ENCODE data around the gene RLN2.

DNA sequence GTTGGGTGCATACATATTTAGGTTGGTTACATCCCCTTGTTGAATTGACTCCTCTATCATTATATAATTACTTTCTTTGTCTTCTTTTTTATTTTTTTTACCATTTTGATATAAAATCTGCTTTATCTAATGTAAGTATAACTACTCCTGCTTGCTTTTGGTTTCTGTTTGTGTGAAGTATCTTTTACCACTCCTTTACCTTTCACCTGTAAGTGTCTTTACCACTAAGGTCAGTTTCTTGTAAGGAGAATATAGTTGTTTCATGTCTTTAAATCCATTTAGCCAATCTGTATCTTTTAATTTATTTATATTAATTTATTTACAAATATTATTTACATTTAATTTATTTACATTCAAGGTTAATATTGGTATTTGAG, 40.3 kb downstream of the RLN2 start:
- TF ChIP-seq RAD21 (IDR thresholded peaks at IDR 0.05; ENCODE audit: low read depth), result no peak
- TF ChIP-seq ELF1 (IDR thresholded peaks at IDR 0.05; ENCODE audit: borderline replicate concordance, low read depth), result no peak
- TF ChIP-seq POLR2AphosphoS5 (IDR thresholded peaks at IDR 0.05; ENCODE audit: low read depth, low read length), result no peak
- TF ChIP-seq, protein P1, sequence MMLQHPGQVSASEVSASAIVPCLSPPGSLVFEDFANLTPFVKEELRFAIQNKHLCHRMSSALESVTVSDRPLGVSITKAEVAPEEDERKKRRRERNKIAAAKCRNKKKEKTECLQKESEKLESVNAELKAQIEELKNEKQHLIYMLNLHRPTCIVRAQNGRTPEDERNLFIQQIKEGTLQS (IDR thresholded peaks at IDR 0.05), result no peak
- TF ChIP-seq, protein P2, sequence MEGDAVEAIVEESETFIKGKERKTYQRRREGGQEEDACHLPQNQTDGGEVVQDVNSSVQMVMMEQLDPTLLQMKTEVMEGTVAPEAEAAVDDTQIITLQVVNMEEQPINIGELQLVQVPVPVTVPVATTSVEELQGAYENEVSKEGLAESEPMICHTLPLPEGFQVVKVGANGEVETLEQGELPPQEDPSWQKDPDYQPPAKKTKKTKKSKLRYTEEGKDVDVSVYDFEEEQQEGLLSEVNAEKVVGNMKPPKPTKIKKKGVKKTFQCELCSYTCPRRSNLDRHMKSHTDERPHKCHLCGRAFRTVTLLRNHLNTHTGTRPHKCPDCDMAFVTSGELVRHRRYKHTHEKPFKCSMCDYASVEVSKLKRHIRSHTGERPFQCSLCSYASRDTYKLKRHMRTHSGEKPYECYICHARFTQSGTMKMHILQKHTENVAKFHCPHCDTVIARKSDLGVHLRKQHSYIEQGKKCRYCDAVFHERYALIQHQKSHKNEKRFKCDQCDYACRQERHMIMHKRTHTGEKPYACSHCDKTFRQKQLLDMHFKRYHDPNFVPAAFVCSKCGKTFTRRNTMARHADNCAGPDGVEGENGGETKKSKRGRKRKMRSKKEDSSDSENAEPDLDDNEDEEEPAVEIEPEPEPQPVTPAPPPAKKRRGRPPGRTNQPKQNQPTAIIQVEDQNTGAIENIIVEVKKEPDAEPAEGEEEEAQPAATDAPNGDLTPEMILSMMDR (IDR thresholded peaks at IDR 0.05 in 2 of 3, conservative IDR thresholded peaks at IDR 0.05 in 1 of 3; ENCODE audit: borderline replicate concordance in 1 of 3, insufficient read depth in 1 of 3, low read depth in 2 of 3, low read length in 2 of 3), result no peak
- TF ChIP-seq POLR2A (IDR thresholded peaks at IDR 0.05; ENCODE audit: borderline replicate concordance, extremely low read depth, insufficient read depth, insufficient read length), result no peak
- no peak for TF ChIP-seq ZNF274 (IDR thresholded peaks at IDR 0.05; ENCODE audit: low read depth, low read length)
- TF ChIP-seq CEBPB (IDR thresholded peaks at IDR 0.05; ENCODE audit: low read depth), result no peak
- TF ChIP-seq YY1 (IDR thresholded peaks at IDR 0.05; ENCODE audit: extremely low read depth, insufficient replicate concordance, low read depth, low read length), result no peak
- no peak for TF ChIP-seq ZFX (IDR thresholded peaks at IDR 0.05)
- TF ChIP-seq, protein P3, sequence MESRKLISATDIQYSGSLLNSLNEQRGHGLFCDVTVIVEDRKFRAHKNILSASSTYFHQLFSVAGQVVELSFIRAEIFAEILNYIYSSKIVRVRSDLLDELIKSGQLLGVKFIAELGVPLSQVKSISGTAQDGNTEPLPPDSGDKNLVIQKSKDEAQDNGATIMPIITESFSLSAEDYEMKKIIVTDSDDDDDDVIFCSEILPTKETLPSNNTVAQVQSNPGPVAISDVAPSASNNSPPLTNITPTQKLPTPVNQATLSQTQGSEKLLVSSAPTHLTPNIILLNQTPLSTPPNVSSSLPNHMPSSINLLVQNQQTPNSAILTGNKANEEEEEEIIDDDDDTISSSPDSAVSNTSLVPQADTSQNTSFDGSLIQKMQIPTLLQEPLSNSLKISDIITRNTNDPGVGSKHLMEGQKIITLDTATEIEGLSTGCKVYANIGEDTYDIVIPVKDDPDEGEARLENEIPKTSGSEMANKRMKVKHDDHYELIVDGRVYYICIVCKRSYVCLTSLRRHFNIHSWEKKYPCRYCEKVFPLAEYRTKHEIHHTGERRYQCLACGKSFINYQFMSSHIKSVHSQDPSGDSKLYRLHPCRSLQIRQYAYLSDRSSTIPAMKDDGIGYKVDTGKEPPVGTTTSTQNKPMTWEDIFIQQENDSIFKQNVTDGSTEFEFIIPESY (IDR thresholded peaks at IDR 0.05; ENCODE audit: extremely low read depth, insufficient replicate concordance, low read length), result no peak
- no peak for TF ChIP-seq EZH2 (IDR thresholded peaks at IDR 0.05)
- TF ChIP-seq, protein P4, sequence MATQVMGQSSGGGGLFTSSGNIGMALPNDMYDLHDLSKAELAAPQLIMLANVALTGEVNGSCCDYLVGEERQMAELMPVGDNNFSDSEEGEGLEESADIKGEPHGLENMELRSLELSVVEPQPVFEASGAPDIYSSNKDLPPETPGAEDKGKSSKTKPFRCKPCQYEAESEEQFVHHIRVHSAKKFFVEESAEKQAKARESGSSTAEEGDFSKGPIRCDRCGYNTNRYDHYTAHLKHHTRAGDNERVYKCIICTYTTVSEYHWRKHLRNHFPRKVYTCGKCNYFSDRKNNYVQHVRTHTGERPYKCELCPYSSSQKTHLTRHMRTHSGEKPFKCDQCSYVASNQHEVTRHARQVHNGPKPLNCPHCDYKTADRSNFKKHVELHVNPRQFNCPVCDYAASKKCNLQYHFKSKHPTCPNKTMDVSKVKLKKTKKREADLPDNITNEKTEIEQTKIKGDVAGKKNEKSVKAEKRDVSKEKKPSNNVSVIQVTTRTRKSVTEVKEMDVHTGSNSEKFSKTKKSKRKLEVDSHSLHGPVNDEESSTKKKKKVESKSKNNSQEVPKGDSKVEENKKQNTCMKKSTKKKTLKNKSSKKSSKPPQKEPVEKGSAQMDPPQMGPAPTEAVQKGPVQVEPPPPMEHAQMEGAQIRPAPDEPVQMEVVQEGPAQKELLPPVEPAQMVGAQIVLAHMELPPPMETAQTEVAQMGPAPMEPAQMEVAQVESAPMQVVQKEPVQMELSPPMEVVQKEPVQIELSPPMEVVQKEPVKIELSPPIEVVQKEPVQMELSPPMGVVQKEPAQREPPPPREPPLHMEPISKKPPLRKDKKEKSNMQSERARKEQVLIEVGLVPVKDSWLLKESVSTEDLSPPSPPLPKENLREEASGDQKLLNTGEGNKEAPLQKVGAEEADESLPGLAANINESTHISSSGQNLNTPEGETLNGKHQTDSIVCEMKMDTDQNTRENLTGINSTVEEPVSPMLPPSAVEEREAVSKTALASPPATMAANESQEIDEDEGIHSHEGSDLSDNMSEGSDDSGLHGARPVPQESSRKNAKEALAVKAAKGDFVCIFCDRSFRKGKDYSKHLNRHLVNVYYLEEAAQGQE (IDR thresholded peaks at IDR 0.05; ENCODE audit: low read depth), result no peak
- no peak for TF ChIP-seq TCF7L2 (IDR thresholded peaks at IDR 0.05; ENCODE audit: borderline replicate concordance, extremely low read depth, insufficient read depth, insufficient read length)

All from HCT116 (cell line).